Measurements from ENCODE around the gene RUNX3. TPM values are rescaled to one million over a fixed set of nuclear protein-coding genes. Genes with fewer than 3 reads are reported as not detected.
A peak's percentile ranks its signal among the peaks of the same experiment; 100 is the strongest.

The RUNX3 gene
- total and polyA plus RNA-seq, 2 donors from 2014 or later: 0.47 to 7.9 TPM

GRCh38 chr1:24850328-24850920 lies 79.7 kb downstream of the RUNX3 start:
- Histone ChIP-seq H3K27me3 (ENCODE audit: control insufficient read depth, insufficient read depth, low read length) (no peaks in the 10 kb centered on the region), H3K9me3 (ENCODE audit: control insufficient read depth in 2 of 3, insufficient read depth in 1 of 3, low read length in 3 of 3) (no peaks in the 10 kb centered on the region), H3K9ac (ENCODE audit: low read length in 3 of 3) (no peak overlapping the region), H3K4me3 (ENCODE audit: low read length in 3 of 3) (no peak overlapping the region), H3K27ac (ENCODE audit: low read depth in 2 of 2, low read length in 2 of 2) (no peak overlapping the region), H3K36me3 (ENCODE audit: control insufficient read depth in 2 of 3, insufficient read depth in 3 of 3, low read length in 3 of 3) (no peaks in the 10 kb centered on the region), H3K4me1 (ENCODE audit: control insufficient read depth in 2 of 3, insufficient read depth in 2 of 3, low read depth in 1 of 3, low read length in 3 of 3) (peaks cover 0 to 2% (median 0%) of the 10 kb centered on the region in 3 donors)
- peak in 1 of 5 donors; percentile 61 for DNase-seq
- intact Hi-C loops (cut with DNase I): loop anchor here (10.0 kb wide), 1 partner anchor 354 kb away; no protein-coding TSS in a partner anchor
- no peak for FAIRE-seq
- no peak for TF ChIP-seq CTCF (IDR thresholded peaks at IDR 0.05; ENCODE audit: borderline replicate concordance, extremely low read depth, insufficient read depth)

- FAIRE-seq (no peak), DNase-seq (peak in 3 of 5 donors; percentile 39 to 76 (median 46))
- H3K27me3 ChIP-seq (ENCODE audit: control insufficient read depth, insufficient read depth, low read length): no peaks in the 10 kb centered on the region
- peaks cover 0 to 2% (median 0%) of the 10 kb centered on the region in 3 donors for H3K4me1 ChIP-seq (ENCODE audit: control insufficient read depth in 2 of 3, insufficient read depth in 2 of 3, low read depth in 1 of 3, low read length in 3 of 3)
- no peak overlapping the region for H3K27ac ChIP-seq (ENCODE audit: low read depth in 2 of 2, low read length in 2 of 2)
- intact Hi-C loops (cut with DNase I): loop anchor here (10.0 kb wide), 1 partner anchor 355 kb away; no protein-coding TSS in a partner anchor
- no peak overlapping the region for H3K4me3 ChIP-seq (ENCODE audit: low read length in 3 of 3)
- TF ChIP-seq CTCF (IDR thresholded peaks at IDR 0.05; ENCODE audit: borderline replicate concordance, extremely low read depth, insufficient read depth): peak; percentile 33
- no peak overlapping the region for H3K9ac ChIP-seq (ENCODE audit: low read length in 3 of 3)
- no peaks in the 10 kb centered on the region for H3K36me3 ChIP-seq (ENCODE audit: control insufficient read depth in 2 of 3, insufficient read depth in 3 of 3, low read length in 3 of 3)
- no peaks in the 10 kb centered on the region for H3K9me3 ChIP-seq (ENCODE audit: control insufficient read depth in 2 of 3, insufficient read depth in 1 of 3, low read length in 3 of 3)
Measured at GRCh38 chr1:24849672-24850295, 80.3 kb downstream of the RUNX3 start.

Small RNAs within 50 kb of the gene (microRNA-seq; reads per million reads assigned to microRNA genes)
- gene MIR6731: not detected

Other genes starting within 250 kb of the RUNX3 start
- gene CLIC4, start 184.8 kb downstream of the RUNX3 start, total RNA-seq: 315 TPM
- 72.7 TPM for gene CLIC4, start 184.8 kb downstream of the RUNX3 start, polyA plus RNA-seq (ENCODE audit: insufficient read depth, low read depth, low replicate concordance)